AG04449 (cell line): ENCODE results near the gene FLAD1.

ENCODE experiments used
- CTCF ChIA-PET: fragments of 350-600 bp; formaldehyde crosslinking; extraction: SDS; loops from one replicate; lab custom pipeline; 2021; ENCODE audit warnings: antibody characterized with exemption; lab: Yijun Ruan, JAX
- POLR2A ChIA-PET: fragments of 400-600, 350-600 bp; formaldehyde crosslinking; extraction: SDS; loops from one replicate; lab custom pipeline; 2020; ENCODE audit warnings: antibody characterized with exemption, inconsistent platforms; lab: Yijun Ruan, JAX
- DNase-seq: peaks from one replicate; pipeline ENCODE4 v3.0.0-alpha.2; 2010; ENCODE audit warnings: low read depth, low spot score
- H3K4me3 ChIP-seq: 2 replicates; pipeline ENCODE4 v1.5.1; 2011; ENCODE audit warnings: low read depth, mild to moderate bottlenecking, control low read depth, low read length
- CTCF ChIP-seq: IDR thresholded peaks from one replicate; pipeline ENCODE4 v1.5.1; 2011; ENCODE audit warnings: mild to moderate bottlenecking, moderate library complexity, low read length, control low read depth, inconsistent platforms; ENCODE audit not compliant: insufficient read depth; ENCODE audit errors: missing control alignments

Gene FLAD1

GRCh38 chr1:155037043-155037442, 53.9 kb downstream of the FLAD1 start:
- no peak for TF ChIP-seq CTCF
- ChIA-PET POLR2A (no interaction called here), CTCF (interaction anchor here (9.3 to 20.6 kb wide), 3 partner anchors 8 to 23 kb away, joined by 85 to 433 read pairs (median 176); partner anchors contain the start of gene EFNA4)
- no peak overlapping the region for H3K4me3 ChIP-seq
- DNase-seq = no peak

- DNase-seq = no peak
- ChIA-PET CTCF (interaction anchor here (1.7 to 20.6 kb wide), 6 partner anchors 7 to 47 kb away, joined by 5 to 433 read pairs (median 67); partner anchors contain the start of genes ADAM15 and EFNA4), POLR2A (no interaction called here)
- no peak for TF ChIP-seq CTCF
- H3K4me3 ChIP-seq = no peak overlapping the region
Measured at GRCh38 chr1:155037851-155038441, 54.8 kb downstream of the FLAD1 start.

GRCh38 chr1:155038602-155039307, 55.6 kb downstream of the FLAD1 start:
- TF ChIP-seq CTCF = no peak
- ChIA-PET CTCF (interaction anchor here (1.7 to 20.6 kb wide), 6 partner anchors 6 to 46 kb away, joined by 5 to 433 read pairs (median 67); partner anchors contain the start of genes ADAM15 and EFNA4), POLR2A (no interaction called here)
- no peak overlapping the region for H3K4me3 ChIP-seq
- DNase-seq = no peak

- CTCF ChIA-PET = interaction anchor here (1.7 to 20.6 kb wide), 5 partner anchors 11 to 46 kb away, joined by 5 to 433 read pairs (median 49); partner anchors contain the start of genes ADAM15 and EFNA4
- no peak for TF ChIP-seq CTCF
- POLR2A ChIA-PET = no interaction called here
- no peak for DNase-seq
- H3K4me3 ChIP-seq = no peak overlapping the region
Measured at GRCh38 chr1:155039308-155039669, 56.1 kb downstream of the FLAD1 start.

GRCh38 chr1:155040358-155041093, 57.4 kb downstream of the FLAD1 start:
- no peak overlapping the region for H3K4me3 ChIP-seq
- ChIA-PET CTCF (interaction anchor here (1.0 to 20.6 kb wide), 7 partner anchors 7 to 70 kb away, joined by 3 to 433 read pairs (median 49); partner anchors contain the start of genes ADAM15, DCST1, DCST2 and EFNA4), POLR2A (interaction anchor here (0.7 to 1.8 kb wide), 2 partner anchors 45 to 267 kb away, joined by 3 to 6 read pairs; no protein-coding TSS in a partner anchor)
- DNase-seq = no peak
- no peak for TF ChIP-seq CTCF
